IPS-18c (cell line): ENCODE measurements around the gene ATOX1.
"Not testable (repeated sequence)": the region's sequence is repeated elsewhere in the genome, so short reads cannot be mapped to it uniquely, and the experiment has no call there.

ENCODE experiments used
- H3K4me3 ChIP-seq: 2 replicates; pipeline ENCODE4 v1.7.0; 2013; ENCODE audit warnings: low read depth, mild to moderate bottlenecking, low read length, moderate library complexity; ENCODE audit not compliant: insufficient read depth
- H3K9me3 ChIP-seq: one replicate; pipeline ENCODE4 v1.6.1; 2013; ENCODE audit warnings: mild to moderate bottlenecking, low read length, moderate library complexity; ENCODE audit not compliant: control insufficient read depth, insufficient read depth

ATOX1 gene

GRCh38 chr5:151718646-151719045, 39.8 kb downstream of the ATOX1 start:
- no peak overlapping the region for H3K4me3 ChIP-seq
- H3K9me3 ChIP-seq, result no peaks in the 10 kb centered on the region

GRCh38 chr5:151718153-151718552, 40.3 kb downstream of the ATOX1 start:
- H3K4me3 ChIP-seq, result no peak overlapping the region
- H3K9me3 ChIP-seq, result no peaks in the 10 kb centered on the region

- Histone ChIP-seq H3K4me3 (no peak overlapping the region), H3K9me3 (no peaks in the 10 kb centered on the region)
Observed at GRCh38 chr5:151717416-151717815, 41.0 kb downstream of the ATOX1 start.

- H3K9me3 ChIP-seq, result no peaks in the 10 kb centered on the region
- H3K4me3 ChIP-seq, result no peak overlapping the region
Observed at GRCh38 chr5:151709109-151709735, 49.2 kb downstream of the ATOX1 start.

- H3K4me3 ChIP-seq, result no peak overlapping the region
Observed at GRCh38 chr5:151708126-151708525, 50.3 kb downstream of the ATOX1 start.

GRCh38 chr5:151707567-151707966, 50.9 kb downstream of the ATOX1 start:
- H3K9me3 ChIP-seq, result no peaks in the 10 kb centered on the region
- H3K4me3 ChIP-seq, result no peak overlapping the region

More at GRCh38 chr5:151708126-151708525, 50.3 kb downstream of the ATOX1 start:
- no peaks in the 10 kb centered on the region for H3K9me3 ChIP-seq

- Histone ChIP-seq H3K9me3 (no peaks in the 10 kb centered on the region), H3K4me3 (no peak overlapping the region)
Observed at GRCh38 chr5:151706906-151707305, 51.5 kb downstream of the ATOX1 start.

- no peaks in the 10 kb centered on the region for H3K9me3 ChIP-seq
- no peak overlapping the region for H3K4me3 ChIP-seq
Observed at GRCh38 chr5:151703780-151704179, 54.7 kb downstream of the ATOX1 start.

GRCh38 chr5:151703227-151703626, 55.2 kb downstream of the ATOX1 start:
- H3K4me3 ChIP-seq, result no peak overlapping the region
- no peaks in the 10 kb centered on the region for H3K9me3 ChIP-seq

- no peaks in the 10 kb centered on the region for H3K9me3 ChIP-seq
- H3K4me3 ChIP-seq, result no peak overlapping the region
Observed at GRCh38 chr5:151700820-151701219, 57.6 kb downstream of the ATOX1 start.

- Histone ChIP-seq H3K4me3 (no peak overlapping the region), H3K9me3 (no peaks in the 10 kb centered on the region)
Observed at GRCh38 chr5:151700296-151700695, 58.1 kb downstream of the ATOX1 start.

- H3K9me3 ChIP-seq, result no peaks in the 10 kb centered on the region
Observed at GRCh38 chr5:151699071-151699901, 59.1 kb downstream of the ATOX1 start.

GRCh38 chr5:151698081-151698480, 60.4 kb downstream of the ATOX1 start:
- H3K9me3 ChIP-seq, H3K4me3 ChIP-seq: not testable (repeated sequence)

More at GRCh38 chr5:151699071-151699901, 59.1 kb downstream of the ATOX1 start:
- H3K4me3 ChIP-seq, result no peak overlapping the region

- Histone ChIP-seq H3K4me3 (no peak overlapping the region), H3K9me3 (no peaks in the 10 kb centered on the region)
Observed at GRCh38 chr5:151697452-151697851, 61.0 kb downstream of the ATOX1 start.

GRCh38 chr5:151696470-151697061, 61.9 kb downstream of the ATOX1 start:
- Histone ChIP-seq H3K4me3 (peak overlapping the region; percentile 6; the same call in 1 of the 2 replicates), H3K9me3 (no peaks in the 10 kb centered on the region)

- no peak overlapping the region for H3K4me3 ChIP-seq
- H3K9me3 ChIP-seq, result no peaks in the 10 kb centered on the region
Observed at GRCh38 chr5:151695464-151695863, 63.0 kb downstream of the ATOX1 start.

GRCh38 chr5:151694035-151694485, 64.4 kb downstream of the ATOX1 start:
- Histone ChIP-seq H3K9me3 (no peaks in the 10 kb centered on the region), H3K4me3 (no peak overlapping the region)
